ENCODE data around the gene GCC2. TPM values are rescaled to one million over a fixed set of nuclear protein-coding genes. Genes with fewer than 3 reads are reported as not detected.

The GCC2 gene
- total and polyA plus RNA-seq, 2 of the 8 experiments (the other 6 are each of a cell fraction or from before 2014, with no cell fraction given), result 4.6 to 54.9 TPM

DNA sequence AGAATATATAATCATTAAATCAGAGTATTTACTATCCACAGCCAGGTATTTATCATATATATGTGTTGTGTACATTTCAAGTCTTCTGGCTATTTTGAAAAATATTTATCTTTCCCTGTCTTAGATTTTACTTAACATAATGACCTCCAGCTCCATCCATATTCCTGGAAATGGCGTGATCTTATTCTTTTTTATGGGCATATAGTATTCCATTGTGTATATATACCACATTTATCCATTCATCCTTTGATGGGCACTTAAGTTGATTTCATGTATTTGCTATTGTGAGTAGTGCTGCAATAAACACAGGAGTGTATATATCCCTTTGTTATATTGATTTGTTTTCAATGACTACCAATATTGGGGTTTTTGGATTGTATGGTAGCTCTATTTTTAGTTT lies 6.6 kb downstream of the GCC2 start:
- no peak overlapping the region for H2BK120ac ChIP-seq (replicated peaks; ENCODE audit: low read depth, low read length)
- H3K79me2 ChIP-seq (ENCODE audit: control insufficient read depth in 1 of 2, insufficient read depth in 2 of 2, low read length in 2 of 2), result peaks cover 0 to 44% of the 10 kb centered on the region in 2 experiments; a peak in 2 of 4 replicates
- no peak overlapping the region for H2BK15ac ChIP-seq (ENCODE audit: low read length)
- no peak overlapping the region for H3K9ac ChIP-seq (replicated peaks in 1 of 4; ENCODE audit: extremely low read depth in 1 of 4, low read depth in 3 of 4, low read length in 3 of 4)
- no peak overlapping the region for H4K8ac ChIP-seq (ENCODE audit: extremely low read depth, insufficient read depth, low read length)
- ChIA-PET CTCF (ENCODE audit: partially characterized antibody) (interaction anchor here (0.6 to 1.2 kb wide), 2 partner anchors 92 to 156 kb away, joined by 3 to 5 read pairs; no protein-coding TSS in a partner anchor), POLR2A (ENCODE audit: partially characterized antibody) (no interaction called here)
- no peaks in the 10 kb centered on the region for H3K9me3 ChIP-seq (ENCODE audit: insufficient read depth in 2 of 2, low read depth in 1 of 2, low read length in 1 of 2)
- H3K4me3 ChIP-seq (ENCODE audit: extremely low read depth in 1 of 4, insufficient read depth in 2 of 4, low read depth in 3 of 4, low read length in 4 of 4), result no peak overlapping the region
- H3K18ac ChIP-seq (ENCODE audit: extremely low read depth, low read length), result no peak overlapping the region
- no peak overlapping the region for H3K56ac ChIP-seq (replicated peaks; ENCODE audit: insufficient read length, low read depth, low read length)
- no peak for DNase-seq (ENCODE audit: low read depth in 1 of 2, low spot score in 2 of 2)
- no peak overlapping the region for H3K4me2 ChIP-seq (ENCODE audit: insufficient read depth in 1 of 2, low read depth in 2 of 2, low read length in 2 of 2)
- no peaks in the 10 kb centered on the region for H3K23me2 ChIP-seq (ENCODE audit: low read depth, low read length)
- no peak overlapping the region for H2BK20ac ChIP-seq (ENCODE audit: low read length)
- H4K91ac ChIP-seq (replicated peaks; ENCODE audit: insufficient read length, low read length), result no peak overlapping the region
- 91% methylated on average over 1 of the region's 1 CpG; no CpG with 5 or more reads in 1 of the 2 experiments for WGBS, 2 experiments (ENCODE audit: extremely low coverage in 1 of 2, insufficient coverage in 1 of 2, insufficient read length in 1 of 2, insufficient replicate concordance in 2 of 2, low coverage in 1 of 2, low lambda C conversion rate in 2 of 2, missing lambda C conversion rate in 1 of 2)
- H3K36me3 ChIP-seq (ENCODE audit: control insufficient read depth in 2 of 4, insufficient read depth in 4 of 4, low read length in 3 of 4), result peaks cover 2 to 43% (median 24%) of the 10 kb centered on the region in 4 experiments
- H4K20me1 ChIP-seq (replicated peaks in 1 of 2; ENCODE audit: control insufficient read depth in 1 of 2, insufficient read depth in 2 of 2, low read length in 2 of 2), result no peaks in the 10 kb centered on the region
- H3K4me1 ChIP-seq (replicated peaks in 1 of 4; ENCODE audit: control insufficient read depth in 3 of 4, insufficient read depth in 4 of 4, low read length in 3 of 4), result no peaks in the 10 kb centered on the region
- no peak overlapping the region for H3K14ac ChIP-seq (ENCODE audit: insufficient read length)
- no peak overlapping the region for H3K27ac ChIP-seq (ENCODE audit: low read depth, low read length)
- H3K4ac ChIP-seq (replicated peaks; ENCODE audit: insufficient read length, low read depth, low read length), result no peak overlapping the region
- H3K27me3 ChIP-seq (replicated peaks in 1 of 4; ENCODE audit: control insufficient read depth in 3 of 4, extremely low read depth in 1 of 4, insufficient read depth in 3 of 4, low read length in 3 of 4), result no peaks in the 10 kb centered on the region
- no peak overlapping the region for H2AFZ ChIP-seq (ENCODE audit: low read length)
- H3K79me1 ChIP-seq (ENCODE audit: low read depth, low read length), result no peaks in the 10 kb centered on the region; the same call in 1 of the 2 replicates
- no peak overlapping the region for H2BK5ac ChIP-seq (ENCODE audit: low read depth, low read length)
- no peak overlapping the region for H3K23ac ChIP-seq (ENCODE audit: insufficient read length)
- FAIRE-seq, result no peak
- no peak overlapping the region for H2AK5ac ChIP-seq (ENCODE audit: low read depth, low read length)
- H2BK12ac ChIP-seq (ENCODE audit: low read depth, low read length), result no peak overlapping the region
- no peak overlapping the region for H4K5ac ChIP-seq (ENCODE audit: insufficient read length, low read depth, low read length)
- TF ChIP-seq MAFK (IDR thresholded peaks at IDR 0.05; ENCODE audit: low read depth, low read length) (no peak), TCF12 (IDR thresholded peaks at IDR 0.05; ENCODE audit: low read depth, low read length) (no peak), HDAC6 (IDR thresholded peaks at IDR 0.05; ENCODE audit: low read depth, low read length) (no peak), NRF1 (IDR thresholded peaks at IDR 0.05; ENCODE audit: low read depth, low read length) (no peak), KDM1A (IDR thresholded peaks at IDR 0.05; ENCODE audit: borderline replicate concordance, low read length) (no peak), SP1 (IDR thresholded peaks at IDR 0.05; ENCODE audit: low read depth, low read length) (no peak)
